ENCODE measurements around the gene STK17B. TPM values are rescaled to one million over a fixed set of nuclear protein-coding genes. Genes with fewer than 3 reads are reported as not detected.

STK17B gene
- total RNA-seq, 6 experiments from 2014 or later = 26.7 to 39.8 (median 32.5) TPM

DNA sequence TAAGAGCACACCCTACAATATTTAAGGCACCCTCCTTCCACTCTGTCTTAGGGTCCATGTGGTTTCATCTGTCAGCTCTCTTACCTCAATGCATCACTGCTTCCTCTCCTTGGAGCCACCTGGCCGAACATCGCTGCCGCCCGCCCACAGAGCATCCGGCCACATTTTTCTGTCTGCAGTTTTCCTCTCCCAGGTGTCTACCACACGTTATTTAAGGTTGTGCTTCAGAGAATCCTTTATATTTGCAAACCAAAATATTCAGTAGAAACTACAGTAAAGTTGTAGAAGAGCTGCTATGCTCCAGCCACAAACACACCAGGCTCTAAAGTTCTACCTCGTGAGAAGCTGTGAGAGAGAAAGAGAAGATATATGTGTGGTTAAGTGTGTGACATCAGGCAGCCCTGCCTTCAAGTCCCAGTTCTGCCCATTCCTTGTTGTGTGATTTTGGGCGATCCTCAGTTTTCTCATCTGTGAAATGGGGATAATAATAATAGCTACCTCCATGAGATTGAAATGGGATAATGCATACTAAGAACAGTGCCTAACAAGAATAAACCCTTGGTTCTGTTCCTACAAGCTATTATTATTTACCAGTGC, 4.9 kb upstream of the STK17B start:
- H3K4me1 Mint-ChIP-seq (ENCODE audit: low read depth) = no peaks in the 10 kb centered on the region
- H3K36me3 Mint-ChIP-seq (ENCODE audit: low read depth) = no peaks in the 10 kb centered on the region
- no peak overlapping the region for H3K4me3 Mint-ChIP-seq
- no peak for DNase-seq
- H3K27me3 Mint-ChIP-seq (ENCODE audit: insufficient read depth) = no peaks in the 10 kb centered on the region; the same call in 1 of the 2 replicates
- no peaks in the 10 kb centered on the region for H3K9me3 Mint-ChIP-seq
- no peak for TF ChIP-seq CTCF (IDR thresholded peaks at IDR 0.05)
- no peak overlapping the region for H3K27ac Mint-ChIP-seq

- Mint-ChIP-seq H3K4me3 (no peak overlapping the region), H3K4me1 (ENCODE audit: low read depth) (peaks cover 3% of the 10 kb centered on the region; the same call in 1 of the 2 replicates), H3K27me3 (ENCODE audit: insufficient read depth) (no peaks in the 10 kb centered on the region; the same call in 1 of the 2 replicates), H3K9me3 (no peaks in the 10 kb centered on the region), H3K27ac (no peak overlapping the region), H3K36me3 (ENCODE audit: low read depth) (peaks cover 13% of the 10 kb centered on the region)
- no peak for TF ChIP-seq CTCF (IDR thresholded peaks at IDR 0.05)
- no peak for DNase-seq
Observed at GRCh38 chr2:196174404-196174803, 3.0 kb upstream of the STK17B start.

DNA sequence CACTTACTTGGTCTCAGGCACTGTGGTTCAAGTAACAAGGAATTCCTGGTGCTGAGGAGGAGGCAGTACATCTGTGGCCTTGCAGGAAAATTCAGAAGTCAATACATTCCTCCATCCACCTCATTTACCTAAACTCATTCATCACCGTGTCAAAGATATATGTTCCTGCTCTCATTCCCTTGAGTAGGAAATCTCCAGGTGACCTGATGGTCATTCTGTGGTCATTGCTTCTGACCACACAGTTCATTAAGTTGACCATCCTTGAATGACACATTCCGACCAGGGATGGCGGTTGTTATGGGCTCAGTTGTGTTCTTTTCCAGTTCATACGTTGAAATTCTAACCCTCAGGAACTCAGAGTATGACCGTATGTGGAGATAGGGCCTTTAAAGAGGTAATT, 2.1 kb upstream of the STK17B start:
- no peak overlapping the region for H3K4me3 Mint-ChIP-seq
- H3K9me3 Mint-ChIP-seq = no peaks in the 10 kb centered on the region
- peaks cover 16% of the 10 kb centered on the region for H3K36me3 Mint-ChIP-seq (ENCODE audit: low read depth)
- H3K27me3 Mint-ChIP-seq (ENCODE audit: insufficient read depth) = no peaks in the 10 kb centered on the region; the same call in 1 of the 2 replicates
- TF ChIP-seq CTCF (IDR thresholded peaks at IDR 0.05) = no peak
- H3K4me1 Mint-ChIP-seq (ENCODE audit: low read depth) = peaks cover 11% of the 10 kb centered on the region
- DNase-seq = no peak
- H3K27ac Mint-ChIP-seq = no peak overlapping the region

GRCh38 chr2:196172951-196173350, 1.6 kb upstream of the STK17B start:
- Mint-ChIP-seq H3K4me1 (ENCODE audit: low read depth) (peaks cover 17% of the 10 kb centered on the region), H3K27me3 (ENCODE audit: insufficient read depth) (no peaks in the 10 kb centered on the region; the same call in 1 of the 2 replicates), H3K36me3 (ENCODE audit: low read depth) (peaks cover 16% of the 10 kb centered on the region), H3K27ac (no peak overlapping the region), H3K9me3 (no peaks in the 10 kb centered on the region), H3K4me3 (no peak overlapping the region)
- no peak for DNase-seq
- TF ChIP-seq CTCF (IDR thresholded peaks at IDR 0.05) = no peak

DNA sequence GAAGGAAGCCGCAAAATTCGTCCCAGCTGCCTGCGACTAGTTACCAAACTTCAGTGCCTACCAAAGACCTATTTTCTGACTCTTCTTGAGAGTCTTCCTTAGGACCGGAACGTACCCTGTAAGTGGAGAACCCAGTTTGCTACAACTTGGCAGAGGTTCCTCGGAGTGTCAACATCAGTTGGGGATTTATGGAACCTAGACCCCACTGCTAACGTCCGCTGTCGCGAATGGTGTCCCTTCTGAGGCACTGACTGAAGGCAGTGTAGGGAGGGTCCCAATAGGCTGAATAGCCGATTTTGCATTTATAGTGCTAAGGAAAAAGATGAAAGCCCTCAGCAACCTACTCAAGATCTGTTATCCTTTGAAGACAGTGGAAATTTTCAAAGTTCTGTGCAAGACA, 568 bp upstream of the STK17B start:
- H3K27me3 Mint-ChIP-seq (ENCODE audit: insufficient read depth) = peaks cover 1% of the 10 kb centered on the region
- TF ChIP-seq CTCF (IDR thresholded peaks at IDR 0.05) = no peak
- H3K4me3 Mint-ChIP-seq = peak overlapping the region; percentile 77
- peaks cover 27% of the 10 kb centered on the region for H3K4me1 Mint-ChIP-seq (ENCODE audit: low read depth)
- H3K9me3 Mint-ChIP-seq = no peaks in the 10 kb centered on the region
- no peak overlapping the region for H3K27ac Mint-ChIP-seq
- no peak for DNase-seq
- peaks cover 16% of the 10 kb centered on the region for H3K36me3 Mint-ChIP-seq (ENCODE audit: low read depth)

All from HFFc6 (cell line).